ENCODE data around the gene EXPH5. TPM values are rescaled to one million over a fixed set of nuclear protein-coding genes. Genes with fewer than 3 reads are reported as not detected.

Gene EXPH5
- total and polyA plus RNA-seq, 9 of the 15 experiments (the other 6 are each of a cell fraction or from before 2014, with no cell fraction given) = 1.3 to 8.5 (median 4.8) TPM

DNA sequence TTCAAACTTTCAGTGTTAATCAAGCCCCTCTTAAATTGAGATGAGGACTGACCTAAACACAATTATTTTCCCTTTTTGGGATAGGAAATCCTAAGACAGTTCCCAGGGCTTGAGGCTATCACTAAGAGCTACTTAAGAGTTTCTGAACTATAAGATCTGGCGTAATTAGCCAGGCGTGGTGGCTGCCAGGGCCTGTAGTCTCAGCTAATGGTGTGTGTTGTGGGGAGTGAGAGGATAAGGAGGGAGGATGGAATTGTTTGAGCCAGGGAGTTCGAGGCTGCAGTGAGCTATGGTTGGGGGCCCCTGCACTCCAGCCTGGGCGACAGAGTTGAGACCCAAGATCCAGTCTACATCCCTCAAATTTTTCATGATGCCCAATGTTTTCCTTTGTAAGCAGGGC lies 23.5 kb upstream of the EXPH5 start:
- Histone ChIP-seq H2AFZ (ENCODE audit: low read depth, low read length) (peak overlapping the region; percentile 37), H3K9ac (ENCODE audit: insufficient read depth in 1 of 2, low read depth in 2 of 2, low read length in 2 of 2) (no peak overlapping the region)
- 43% methylated on average over 4 of the region's 4 CpGs for WGBS (ENCODE audit: insufficient coverage, low coverage, missing lambda C conversion rate)

More for the DNA sequence above, 23.5 kb upstream of the EXPH5 start:
- CTCF ChIA-PET (ENCODE audit: low intra/inter-chr PET ratio) = no interaction called here
- TF ChIP-seq PCBP2 (IDR thresholded peaks at IDR 0.05; ENCODE audit: low read depth, low read length, poor library complexity, severe bottlenecking) = no peak
- TF ChIP-seq, protein P1, sequence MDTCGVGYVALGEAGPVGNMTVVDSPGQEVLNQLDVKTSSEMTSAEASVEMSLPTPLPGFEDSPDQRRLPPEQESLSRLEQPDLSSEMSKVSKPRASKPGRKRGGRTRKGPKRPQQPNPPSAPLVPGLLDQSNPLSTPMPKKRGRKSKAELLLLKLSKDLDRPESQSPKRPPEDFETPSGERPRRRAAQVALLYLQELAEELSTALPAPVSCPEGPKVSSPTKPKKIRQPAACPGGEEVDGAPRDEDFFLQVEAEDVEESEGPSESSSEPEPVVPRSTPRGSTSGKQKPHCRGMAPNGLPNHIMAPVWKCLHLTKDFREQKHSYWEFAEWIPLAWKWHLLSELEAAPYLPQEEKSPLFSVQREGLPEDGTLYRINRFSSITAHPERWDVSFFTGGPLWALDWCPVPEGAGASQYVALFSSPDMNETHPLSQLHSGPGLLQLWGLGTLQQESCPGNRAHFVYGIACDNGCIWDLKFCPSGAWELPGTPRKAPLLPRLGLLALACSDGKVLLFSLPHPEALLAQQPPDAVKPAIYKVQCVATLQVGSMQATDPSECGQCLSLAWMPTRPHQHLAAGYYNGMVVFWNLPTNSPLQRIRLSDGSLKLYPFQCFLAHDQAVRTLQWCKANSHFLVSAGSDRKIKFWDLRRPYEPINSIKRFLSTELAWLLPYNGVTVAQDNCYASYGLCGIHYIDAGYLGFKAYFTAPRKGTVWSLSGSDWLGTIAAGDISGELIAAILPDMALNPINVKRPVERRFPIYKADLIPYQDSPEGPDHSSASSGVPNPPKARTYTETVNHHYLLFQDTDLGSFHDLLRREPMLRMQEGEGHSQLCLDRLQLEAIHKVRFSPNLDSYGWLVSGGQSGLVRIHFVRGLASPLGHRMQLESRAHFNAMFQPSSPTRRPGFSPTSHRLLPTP (IDR thresholded peaks at IDR 0.05; ENCODE audit: borderline replicate concordance, extremely low read depth, insufficient read length) = no peak
- H3K79me2 ChIP-seq (ENCODE audit: control insufficient read depth, insufficient read depth, low read length) = no peaks in the 10 kb centered on the region
- no peaks in the 10 kb centered on the region for H4K20me1 ChIP-seq (replicated peaks; ENCODE audit: control insufficient read depth, insufficient read depth, low read length)
- no peaks in the 10 kb centered on the region for H3K36me3 ChIP-seq (ENCODE audit: control insufficient read depth, insufficient read depth, low read length)
- H3K4me3 ChIP-seq = no peak overlapping the region
- no peak for FAIRE-seq
- no peaks in the 10 kb centered on the region for H3K4me1 ChIP-seq (replicated peaks in 1 of 2; ENCODE audit: control insufficient read depth in 2 of 2, insufficient read depth in 2 of 2, low read length in 2 of 2)
- H3K9me1 ChIP-seq (ENCODE audit: control insufficient read depth, insufficient read depth, low read length) = no peaks in the 10 kb centered on the region
- BruUV-seq (replicated peaks) = no TSS peak
- no peak for DNase-seq (ENCODE audit: extremely low read depth in 1 of 4, low spot score in 3 of 4)
- in situ Hi-C loops (cut with MboI) = no loop called here
- no peaks in the 10 kb centered on the region for H3K27me3 ChIP-seq (ENCODE audit: control insufficient read depth in 2 of 2, insufficient read depth in 2 of 2, low read length in 2 of 2)
- H3K27ac ChIP-seq (ENCODE audit: extremely low read depth, low read depth, low read length) = no peak overlapping the region
- H3K9me3 ChIP-seq (replicated peaks; ENCODE audit: control insufficient read depth, insufficient read depth, low read depth, low read length) = no peaks in the 10 kb centered on the region
- POLR2A ChIA-PET = interaction anchor here (1.2 kb wide), 1 partner anchor 24 kb away, joined by 3 read pairs; the partner anchor contains the start of gene EXPH5
- ATAC-seq = peak; percentile 38
- no peak overlapping the region for H3K4me2 ChIP-seq (ENCODE audit: insufficient read depth, low read length)
- intact Hi-C loops (cut with micrococcal nuclease) = no loop called here
